Endothelial cell of umbilical vein (primary cell): ENCODE measurements around the gene NDUFA12. TPM values are rescaled to one million over a fixed set of nuclear protein-coding genes. Genes with fewer than 3 reads are reported as not detected.

ENCODE experiments used
- BruUV-seq: library from RNA; stranded (reverse); fragments of 400-500 nt; replicated peaks from 2 replicates; lab custom pipeline; 2021; lab: Mats Ljungman, UMichigan
- CTCF ChIA-PET: fragments of 300-600, 350-600 bp; sonication (Branson Sonifier 250); formaldehyde crosslinking; loops from one replicate; lab custom pipeline; 2021; ENCODE audit warnings: antibody characterized with exemption, inconsistent platforms; lab: Charles Lee
- POLR2A ChIA-PET: fragments of 300-600, 350-600 bp; sonication (Branson Sonifier 250); formaldehyde crosslinking; loops from one replicate; lab custom pipeline; 2021; ENCODE audit warnings: antibody characterized with exemption, inconsistent platforms; lab: Charles Lee
- DNase-seq: peaks from one replicate; pipeline ENCODE4 v3.0.0-alpha.2; 2011; ENCODE audit warnings: low read depth, low spot score
- FAIRE-seq: peaks from 2 replicates; lab custom pipeline; 2011; peaks lifted over from hg19 to GRCh38; lab: Jason Lieb, UNC
- H2AFZ ChIP-seq: 2 replicates; pipeline ENCODE4 v1.6.0; 2012; ENCODE audit warnings: low read depth, low read length, control low read depth, inconsistent platforms
- H3K27ac ChIP-seq: 2 replicates; pipeline ENCODE4 v1.5.1; 2011; ENCODE audit warnings: low read depth, mild to moderate bottlenecking, control low read depth, low read length, moderate library complexity; ENCODE audit not compliant: insufficient read depth
- H3K27me3 ChIP-seq, 2 experiments: 2 replicates each; pipeline versions ENCODE4 v1.6.0 to v1.6.1; 2011; ENCODE audit warnings: low read length in 2 of 2, mixed read lengths in 1 of 2; ENCODE audit not compliant: control insufficient read depth in 2 of 2, insufficient read depth in 2 of 2
- H3K36me3 ChIP-seq, 2 experiments: 2 replicates in 1 of 2; 3 replicates in 1 of 2; pipeline ENCODE4 v1.5.1; 2011; ENCODE audit warnings: low read length in 2 of 2, mild to moderate bottlenecking in 1 of 2, moderate library complexity in 1 of 2; ENCODE audit not compliant: control insufficient read depth in 2 of 2, insufficient read depth in 2 of 2; ENCODE audit errors: extremely low read depth in 1 of 2
- H3K4me1 ChIP-seq: 3 replicates; pipeline ENCODE4 v1.5.1; 2011; ENCODE audit warnings: mild to moderate bottlenecking, low read length; ENCODE audit not compliant: control insufficient read depth, insufficient read depth; ENCODE audit errors: extremely low read depth
- H3K4me2 ChIP-seq: 2 replicates; pipeline ENCODE4 v1.6.1; 2011; ENCODE audit warnings: low read length, control low read depth, mixed read lengths; ENCODE audit not compliant: insufficient read depth
- H3K4me3 ChIP-seq, 3 experiments: fragments of 200-600 bp in 1 of 3; sonication (generic), shearing (Covaris generic) in 1 of 3; replicated peaks in 1 of 3; 2 replicates each; pipeline ENCODE4 v1.5.1; 2011 to 2016; ENCODE audit warnings: control low read depth in 3 of 3, low read length in 3 of 3, mild to moderate bottlenecking in 2 of 3, inconsistent platforms in 1 of 3, low read depth in 1 of 3, moderate library complexity in 1 of 3; ENCODE audit not compliant: insufficient read depth in 1 of 3
- H3K79me2 ChIP-seq: 2 replicates; pipeline ENCODE4 v1.6.0; 2012; ENCODE audit warnings: low read length, inconsistent platforms; ENCODE audit not compliant: control insufficient read depth, insufficient read depth
- H3K9ac ChIP-seq: replicated peaks from 2 replicates; pipeline ENCODE3; 2011; ENCODE audit warnings: low read length, control low read depth; ENCODE audit not compliant: insufficient read depth; ENCODE audit errors: extremely low read depth
- H3K9me1 ChIP-seq: replicated peaks from 3 replicates; pipeline ENCODE4 v1.6.0; 2011; ENCODE audit warnings: mild to moderate bottlenecking, low read length; ENCODE audit not compliant: control insufficient read depth, insufficient read depth; ENCODE audit errors: extremely low read depth
- H3K9me3 ChIP-seq: replicated peaks from 2 replicates; pipeline ENCODE4 v1.5.1; 2012; ENCODE audit warnings: low read length, inconsistent platforms; ENCODE audit not compliant: control insufficient read depth, insufficient read depth
- H4K20me1 ChIP-seq: replicated peaks from 2 replicates; pipeline ENCODE3; 2011; ENCODE audit warnings: mild to moderate bottlenecking, low read length; ENCODE audit not compliant: control insufficient read depth, insufficient read depth; ENCODE audit errors: extremely low read depth
- EZH2 ChIP-seq: IDR thresholded peaks from 2 replicates; pipeline ENCODE4 v1.6.1; 2012; ENCODE audit warnings: borderline replicate concordance, low read depth, mild to moderate bottlenecking, moderate library complexity, low read length, inconsistent platforms; ENCODE audit not compliant: severe bottlenecking
- FOS ChIP-seq: IDR thresholded peaks from 2 replicates; pipeline ENCODE4 v1.6.1; 2011; ENCODE audit warnings: mild to moderate bottlenecking, low read length, moderate library complexity, borderline replicate concordance; ENCODE audit not compliant: insufficient read depth
- GATA2 ChIP-seq: IDR thresholded peaks from 2 replicates; pipeline ENCODE4 v1.7.0; 2011; ENCODE audit warnings: low read depth, mild to moderate bottlenecking, moderate library complexity, mixed read lengths, low read length; ENCODE audit not compliant: insufficient read length, insufficient read depth
- JUN ChIP-seq: IDR thresholded peaks from 2 replicates; pipeline ENCODE4 v1.6.1; 2011; ENCODE audit warnings: borderline replicate concordance, low read depth; ENCODE audit not compliant: insufficient read length, insufficient read depth
- MAX ChIP-seq: IDR thresholded peaks from 2 replicates; pipeline ENCODE4 v1.6.1; 2011; ENCODE audit not compliant: insufficient read depth, insufficient read length
- MYC ChIP-seq: IDR thresholded peaks from one replicate; pipeline ENCODE4 v1.6.1; 2011; ENCODE audit warnings: mild to moderate bottlenecking, low read depth, low read length
- POLR2A ChIP-seq: IDR thresholded peaks from 2 replicates; pipeline ENCODE4 v1.6.1; 2012; ENCODE audit warnings: low read depth, mild to moderate bottlenecking, control low read depth, low read length
- POLR2AphosphoS5 ChIP-seq: IDR thresholded peaks from 2 replicates; pipeline ENCODE4 v1.6.1; 2012; ENCODE audit warnings: low read depth, mild to moderate bottlenecking, control low read depth, low read length, moderate library complexity; ENCODE audit not compliant: insufficient read depth
- dilution Hi-C: fragments of 300-500 bp; cut with MboI; formaldehyde crosslinking; loops from one replicate; pipeline ENCODE4 v1.15.0; 2019; ENCODE audit warnings: low sequenced_read_pairs; ENCODE audit not compliant: extremely low pct_ligation_motif_present
- intact Hi-C: fragments of 100-400 bp; cut with micrococcal nuclease; formaldehyde crosslinking; loops from one replicate; pipeline ENCODE4 v1.10.0; 2022
- polyA plus RNA-seq, 4 experiments: library from polyadenylated mRNA; depleted of rRNA in 3 of 4; stranded (reverse) in 3 of 4; unstranded in 1 of 4; fragments of >200 nt; gene quantifications; 2 replicates each; pipeline versions ENCODE4 v1.2.1 to v1.2.3, GENCODE V29; 2011 to 2012; ENCODE audit warnings: missing spikeins in 1 of 4
- total RNA-seq: library from RNA; stranded (reverse); gene quantifications from 2 replicates; pipeline ENCODE4 v1.2.3, GENCODE V29; 2021
- TF ChIP-seq, protein P1 (sequence below), 2 donors: IDR thresholded peaks; 1 replicate in 1 of 2; 2 replicates in 1 of 2; pipeline ENCODE4 v1.5.1; 2011; ENCODE audit warnings: low read length in 2 of 2, mild to moderate bottlenecking in 2 of 2, moderate library complexity in 2 of 2, control low read depth in 1 of 2, inconsistent platforms in 1 of 2, low read depth in 1 of 2; ENCODE audit not compliant: insufficient read depth in 1 of 2; ENCODE audit errors: extremely low read depth in 1 of 2

Gene NDUFA12
- total and polyA plus RNA-seq, 2 donors (not counting 3 experiments of a cell fraction or from before 2014, with no cell fraction given) = 126 to 184 TPM

DNA sequence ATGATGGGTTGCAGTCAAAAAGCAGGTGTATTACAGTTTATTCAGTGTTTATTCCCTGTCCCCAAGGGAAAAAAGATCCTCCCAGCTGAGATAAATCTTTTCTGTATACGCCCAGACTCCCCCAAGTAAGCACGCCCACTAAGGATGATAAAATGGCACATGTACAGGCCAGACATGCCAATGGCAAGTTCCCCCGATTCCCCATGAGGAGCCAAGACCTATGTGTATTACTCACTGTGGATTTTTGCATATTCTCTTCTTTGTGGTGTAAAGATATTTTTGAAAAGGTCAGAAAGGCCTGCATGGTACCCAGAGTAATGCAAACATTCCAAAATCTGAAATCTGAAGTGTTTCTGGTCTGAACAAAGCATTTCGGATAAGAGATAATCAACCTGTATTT, 47.7 kb upstream of the NDUFA12 start:
- dilution Hi-C loops = no loop called here
- Histone ChIP-seq H3K79me2 (no peaks in the 10 kb centered on the region), H3K4me3 (no peak overlapping the region), H3K9me1 (no peaks in the 10 kb centered on the region), H2AFZ (no peak overlapping the region), H3K27me3 (no peaks in the 10 kb centered on the region), H3K27ac (no peak overlapping the region), H4K20me1 (no peaks in the 10 kb centered on the region), H3K9ac (no peak overlapping the region), H3K4me2 (no peak overlapping the region), H3K4me1 (no peaks in the 10 kb centered on the region), H3K36me3 (peaks cover 3 to 5% of the 10 kb centered on the region in 2 experiments), H3K9me3 (no peaks in the 10 kb centered on the region)
- FAIRE-seq (no peak), DNase-seq (no peak)
- BruUV-seq = no TSS peak
- ChIA-PET POLR2A (no interaction called here), CTCF (no interaction called here)
- TF ChIP-seq POLR2A (no peak), POLR2AphosphoS5 (no peak), GATA2 (no peak), EZH2 (no peak), MAX (no peak), JUN (no peak), FOS (no peak), MYC (no peak)
- TF ChIP-seq, protein P1, sequence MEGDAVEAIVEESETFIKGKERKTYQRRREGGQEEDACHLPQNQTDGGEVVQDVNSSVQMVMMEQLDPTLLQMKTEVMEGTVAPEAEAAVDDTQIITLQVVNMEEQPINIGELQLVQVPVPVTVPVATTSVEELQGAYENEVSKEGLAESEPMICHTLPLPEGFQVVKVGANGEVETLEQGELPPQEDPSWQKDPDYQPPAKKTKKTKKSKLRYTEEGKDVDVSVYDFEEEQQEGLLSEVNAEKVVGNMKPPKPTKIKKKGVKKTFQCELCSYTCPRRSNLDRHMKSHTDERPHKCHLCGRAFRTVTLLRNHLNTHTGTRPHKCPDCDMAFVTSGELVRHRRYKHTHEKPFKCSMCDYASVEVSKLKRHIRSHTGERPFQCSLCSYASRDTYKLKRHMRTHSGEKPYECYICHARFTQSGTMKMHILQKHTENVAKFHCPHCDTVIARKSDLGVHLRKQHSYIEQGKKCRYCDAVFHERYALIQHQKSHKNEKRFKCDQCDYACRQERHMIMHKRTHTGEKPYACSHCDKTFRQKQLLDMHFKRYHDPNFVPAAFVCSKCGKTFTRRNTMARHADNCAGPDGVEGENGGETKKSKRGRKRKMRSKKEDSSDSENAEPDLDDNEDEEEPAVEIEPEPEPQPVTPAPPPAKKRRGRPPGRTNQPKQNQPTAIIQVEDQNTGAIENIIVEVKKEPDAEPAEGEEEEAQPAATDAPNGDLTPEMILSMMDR (IDR thresholded peaks at IDR 0.05; ENCODE audit: extremely low read depth in 1 of 2, insufficient read depth in 1 of 2, low read depth in 1 of 2, low read length in 2 of 2) = no peak
- intact Hi-C loops = no loop called here
